ENCODE data around the gene ATP6V1C2.
"Not testable (repeated sequence)": the region's sequence is repeated elsewhere in the genome, so short reads cannot be mapped to it uniquely, and the experiment has no call there.

Gene ATP6V1C2

DNA sequence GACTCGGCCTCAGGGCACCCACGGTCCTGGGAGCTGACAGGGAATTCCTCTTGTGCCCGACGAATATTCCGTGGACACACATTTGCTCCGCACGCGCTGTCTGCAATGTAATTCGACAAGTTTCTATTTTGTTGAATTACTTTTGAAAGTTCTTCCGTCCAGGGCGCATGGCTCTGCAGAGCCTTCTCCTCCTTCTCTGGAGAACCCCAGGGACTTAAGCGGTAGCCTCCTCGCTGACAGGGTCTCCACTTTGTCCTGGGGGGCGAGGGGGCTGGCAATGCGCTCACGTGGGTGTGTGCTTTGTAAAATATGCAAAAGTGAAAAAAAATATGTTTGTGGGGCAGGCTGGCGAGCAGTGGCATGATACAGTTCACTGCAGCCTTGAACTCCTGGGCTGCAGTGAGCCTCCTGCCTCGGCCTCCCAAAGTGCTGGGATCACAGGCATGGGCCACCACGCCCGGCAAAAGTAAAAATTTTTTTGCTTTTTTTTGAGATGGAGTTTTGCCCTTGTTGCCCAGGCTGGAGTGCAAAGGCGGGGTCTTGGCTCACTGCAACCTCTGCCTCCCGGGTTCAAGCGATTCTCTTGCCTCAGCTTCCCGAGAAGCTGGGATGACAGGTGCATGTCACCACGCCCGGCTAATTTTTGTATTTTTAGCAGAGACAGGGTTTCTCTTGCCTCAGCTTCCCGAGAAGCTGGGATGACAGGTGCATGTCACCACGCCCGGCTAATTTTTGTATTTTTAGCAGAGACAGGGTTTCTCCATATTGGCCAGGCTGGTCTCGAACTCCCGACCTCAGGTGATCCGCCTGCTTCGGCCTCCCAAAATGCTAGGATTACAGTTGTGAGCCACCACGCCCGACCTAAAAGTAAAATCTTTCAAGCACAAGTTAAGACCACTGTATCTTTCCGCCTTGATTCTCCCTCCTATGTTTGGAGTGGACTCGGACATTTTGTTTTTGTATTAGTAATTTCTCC is 92.0 kb downstream of the ATP6V1C2 start:
- DNase-seq (ENCODE audit: low read depth in 2 of 2): not testable (repeated sequence)

DNA sequence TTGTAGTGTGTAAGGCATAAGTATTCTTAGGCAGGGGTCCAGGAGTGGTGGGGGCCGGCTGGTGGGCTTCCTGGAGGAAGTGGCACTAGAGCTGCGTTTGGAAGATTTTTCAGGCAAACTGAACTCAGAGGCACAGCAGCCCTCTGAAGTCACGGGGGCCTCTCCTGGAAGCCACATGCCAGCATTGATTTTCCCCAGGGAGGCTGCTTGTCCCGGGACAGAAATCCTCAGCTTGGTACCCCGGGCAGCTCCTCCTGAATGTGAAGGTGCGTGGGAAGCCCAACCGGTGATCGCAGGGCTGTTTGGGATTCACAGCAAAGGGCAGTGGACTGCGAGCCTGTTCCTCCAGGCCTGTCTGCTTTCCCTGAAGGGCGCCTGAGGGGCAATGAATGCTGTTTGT is 92.7 kb downstream of the ATP6V1C2 start:
- no peak for DNase-seq (ENCODE audit: low read depth in 2 of 2)

DNA sequence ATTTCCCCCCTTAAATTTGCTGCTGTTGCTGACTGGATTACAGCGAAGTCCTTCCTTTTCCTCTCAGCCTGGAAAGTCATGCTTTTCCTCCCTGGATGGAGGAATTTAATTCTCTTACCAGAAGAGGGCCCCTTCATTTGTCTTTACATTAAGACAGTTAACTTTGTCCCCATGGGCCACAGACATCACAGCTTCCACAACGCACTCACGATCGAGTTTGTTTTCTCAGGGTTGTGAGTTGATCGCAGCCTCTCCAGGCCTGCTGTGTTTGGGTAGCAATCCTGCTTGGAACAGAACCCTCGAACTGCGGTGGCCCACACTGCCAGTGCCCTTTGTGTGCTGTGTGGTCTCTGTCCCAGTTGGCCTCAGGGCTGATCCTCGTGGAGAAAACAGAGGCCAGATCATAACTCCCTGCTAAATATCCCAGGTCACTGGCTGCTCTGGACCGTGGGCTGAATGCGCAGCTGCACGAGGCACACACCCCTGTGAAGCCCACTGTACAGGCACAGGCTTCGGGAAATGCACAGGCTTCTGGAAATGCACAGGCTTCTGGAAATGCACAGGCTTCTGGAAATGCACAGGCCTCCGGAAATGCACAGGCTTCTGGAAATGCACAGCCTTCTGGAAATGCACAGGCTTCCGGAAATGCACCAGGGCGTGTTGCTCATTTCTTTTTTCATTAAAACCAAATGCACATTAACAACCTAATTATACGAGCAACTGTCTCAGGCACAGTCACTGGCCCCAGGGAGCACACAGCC is 93.3 kb downstream of the ATP6V1C2 start:
- no peak for DNase-seq (ENCODE audit: low read depth in 2 of 2)

DNA sequence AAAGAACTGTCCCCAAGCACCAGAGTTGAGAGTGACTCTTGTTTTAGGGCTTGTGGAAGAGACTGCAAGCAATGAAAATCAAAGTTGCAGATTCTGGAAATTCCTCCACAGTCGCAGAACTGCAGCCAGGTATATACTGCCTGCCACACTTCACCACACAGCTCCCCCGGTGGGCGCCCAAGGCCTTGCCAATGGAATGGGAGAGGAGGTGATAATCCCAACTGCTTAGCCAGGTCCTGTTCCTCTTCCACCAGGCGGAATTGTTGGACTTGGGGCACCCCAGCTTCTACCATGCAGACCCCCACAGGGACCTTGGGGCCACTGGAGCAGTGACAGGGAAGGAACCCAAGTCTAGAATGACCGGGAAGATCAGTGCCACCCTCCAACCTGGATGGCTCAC is 96.0 kb downstream of the ATP6V1C2 start:
- no peak for DNase-seq (ENCODE audit: low read depth in 2 of 2)

DNA sequence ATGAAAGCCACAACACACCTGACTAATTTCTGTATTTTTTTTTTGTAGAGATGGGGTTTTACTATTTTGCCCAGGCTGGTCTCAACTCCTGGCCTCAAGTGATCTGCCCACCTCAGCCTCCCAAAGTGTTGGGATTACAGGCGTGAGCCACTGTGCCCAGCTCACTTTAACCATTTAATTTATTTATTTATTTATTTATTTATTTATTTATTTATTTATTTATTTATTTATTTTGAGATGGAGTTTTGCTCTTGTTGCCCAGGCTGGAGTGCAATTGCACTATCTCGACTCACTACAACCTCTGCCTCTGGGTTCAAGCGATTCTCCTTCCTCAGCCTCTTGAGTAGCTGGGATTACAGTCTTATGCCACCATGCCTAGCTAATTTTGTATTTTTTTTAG is 96.9 kb downstream of the ATP6V1C2 start:
- DNase-seq (ENCODE audit: low read depth in 2 of 2): not testable (repeated sequence)

DNA sequence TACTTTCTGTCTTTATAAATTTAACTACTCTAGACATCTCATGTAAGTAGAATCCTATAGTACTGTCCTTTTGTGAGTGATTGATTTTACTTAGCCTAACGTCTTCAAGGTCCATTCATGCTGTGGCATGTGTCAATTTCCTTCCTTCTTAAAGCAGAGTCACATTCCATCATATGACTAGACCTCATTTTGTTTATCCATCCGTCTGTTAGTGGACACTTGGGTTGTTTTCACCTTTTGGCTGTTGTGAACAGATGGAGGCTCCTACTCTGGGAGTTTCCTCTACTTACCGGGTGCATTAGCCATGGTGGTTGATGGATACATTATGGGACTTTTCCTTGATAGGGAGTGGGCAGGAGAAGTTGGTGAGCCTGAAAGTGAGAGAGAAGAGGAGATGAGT is 97.6 kb downstream of the ATP6V1C2 start:
- no peak for DNase-seq (ENCODE audit: low read depth in 2 of 2)

DNA sequence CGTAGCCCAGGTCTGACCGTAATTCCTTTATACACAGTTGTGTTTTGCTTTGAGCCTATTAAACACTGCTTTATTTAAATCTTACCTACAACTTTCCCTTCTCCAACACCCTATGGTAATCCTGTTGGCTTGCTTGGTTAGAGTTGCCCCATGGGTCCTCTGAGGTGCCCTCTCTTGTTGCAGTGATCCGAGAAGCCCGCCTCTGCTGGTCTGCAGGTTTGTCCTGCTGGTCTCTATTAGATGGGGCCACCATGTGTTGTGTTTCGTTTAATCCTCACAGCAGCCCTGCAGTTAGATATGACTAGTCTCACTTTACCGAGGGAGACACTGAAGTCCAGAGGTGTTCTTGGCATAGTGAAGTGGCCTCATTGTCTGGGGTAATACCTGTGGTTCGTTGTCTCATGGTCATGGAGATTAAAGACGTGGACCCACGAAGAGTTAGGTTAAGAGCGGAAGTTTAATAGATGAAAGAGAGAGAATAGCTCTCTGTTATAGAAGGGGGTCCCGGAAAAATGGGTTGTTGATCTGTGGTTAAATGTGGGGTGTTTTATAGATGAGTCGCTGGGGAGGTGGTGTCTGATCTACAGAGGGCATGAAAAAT is 98.4 kb downstream of the ATP6V1C2 start:
- no peak for DNase-seq (ENCODE audit: low read depth in 2 of 2)

DNA sequence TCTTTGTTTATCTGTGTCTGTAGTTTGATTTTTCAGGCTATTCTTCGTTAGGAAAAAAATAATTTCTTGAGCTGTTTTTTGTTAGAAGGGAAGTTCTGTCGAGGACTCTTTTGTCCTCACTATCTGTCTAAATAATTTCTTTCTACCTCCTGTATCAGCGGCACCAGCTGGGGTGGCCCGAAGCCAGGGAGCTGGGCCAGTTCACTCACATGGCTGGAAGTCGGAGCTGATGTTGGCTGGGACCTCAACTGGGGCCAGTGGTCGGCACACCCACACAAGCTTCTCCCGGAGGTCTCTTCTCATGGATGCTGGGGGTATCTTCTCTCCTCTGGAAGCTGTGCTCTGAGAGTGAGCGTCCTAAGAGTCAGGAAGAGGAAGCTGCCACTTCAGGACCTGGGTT is 99.1 kb downstream of the ATP6V1C2 start:
- no peak for DNase-seq (ENCODE audit: low read depth in 2 of 2)

DNA sequence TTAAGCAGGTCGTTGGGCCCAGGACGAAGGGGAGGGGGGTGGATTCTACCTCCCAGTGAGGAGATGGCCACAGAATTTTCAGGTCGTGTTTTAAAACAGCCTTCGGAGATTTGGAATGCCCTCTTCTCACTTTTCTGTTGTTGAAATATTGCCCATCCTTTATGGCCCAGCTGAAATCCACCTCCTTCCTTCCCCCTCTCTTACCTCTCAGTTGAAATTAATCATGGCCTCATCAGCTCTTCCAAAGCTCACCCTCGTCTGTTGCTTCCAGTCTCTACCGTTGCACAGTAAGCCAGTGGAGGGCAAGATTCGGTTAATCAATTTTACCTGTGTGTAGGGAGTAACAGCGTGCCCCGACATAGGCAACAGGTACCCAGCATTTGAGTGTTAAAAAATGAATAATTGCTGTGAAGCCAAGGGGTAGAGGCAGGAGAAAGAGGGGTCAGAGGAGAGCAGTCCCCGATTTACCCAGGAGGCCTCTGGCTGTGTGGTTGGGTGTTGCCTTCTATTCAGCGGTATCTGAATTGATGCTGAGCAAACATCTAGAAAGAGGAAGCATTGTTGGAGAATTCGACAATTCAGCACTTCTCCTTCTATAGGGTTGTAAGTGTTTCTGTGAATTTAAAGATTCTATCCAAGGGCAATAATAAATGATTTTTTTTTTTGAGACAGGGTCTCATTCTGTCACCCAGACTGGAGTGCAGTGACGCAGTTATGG is 99.7 kb downstream of the ATP6V1C2 start:
- no peak for DNase-seq (ENCODE audit: low read depth in 2 of 2)

DNA sequence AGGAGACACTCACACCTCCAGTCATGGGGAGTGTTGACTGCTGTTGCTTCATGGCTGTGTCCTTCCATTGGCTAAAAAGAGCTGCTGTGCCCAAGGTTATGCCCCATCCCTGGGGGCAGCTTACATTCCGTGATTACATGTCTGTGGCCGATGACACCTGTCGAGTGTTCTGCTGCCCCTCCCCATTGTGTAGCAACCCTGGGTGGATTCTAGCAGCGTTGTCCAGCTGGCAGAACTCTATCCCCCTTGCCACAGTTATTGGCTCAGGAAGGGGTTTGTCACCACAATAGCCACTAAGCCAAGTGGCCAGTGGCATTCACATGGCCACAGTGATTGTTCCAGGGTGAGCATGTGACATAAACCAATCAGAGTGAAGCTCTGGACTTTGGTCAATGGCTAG is 102.8 kb downstream of the ATP6V1C2 start:
- no peak for DNase-seq (ENCODE audit: low read depth in 2 of 2)

DNA sequence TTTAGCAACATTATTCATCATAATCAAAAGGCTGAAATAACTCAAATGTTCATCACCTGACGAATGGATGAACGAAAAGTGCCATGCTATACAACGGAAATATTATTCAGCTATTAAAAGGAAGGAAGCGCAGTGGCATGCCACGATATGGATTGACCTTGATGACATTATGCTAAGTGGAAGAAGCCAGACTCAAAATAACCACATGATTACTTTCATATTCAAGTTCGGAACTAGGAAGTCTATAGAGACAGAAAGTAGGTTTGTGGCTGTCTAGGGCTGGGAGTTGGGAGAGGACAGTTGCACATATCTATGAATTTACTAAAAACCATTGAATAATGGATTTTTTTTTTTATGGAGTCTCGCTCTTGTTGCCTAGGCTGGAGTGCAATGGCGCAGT is 104.6 kb downstream of the ATP6V1C2 start:
- no peak for DNase-seq (ENCODE audit: low read depth in 2 of 2)

DNA sequence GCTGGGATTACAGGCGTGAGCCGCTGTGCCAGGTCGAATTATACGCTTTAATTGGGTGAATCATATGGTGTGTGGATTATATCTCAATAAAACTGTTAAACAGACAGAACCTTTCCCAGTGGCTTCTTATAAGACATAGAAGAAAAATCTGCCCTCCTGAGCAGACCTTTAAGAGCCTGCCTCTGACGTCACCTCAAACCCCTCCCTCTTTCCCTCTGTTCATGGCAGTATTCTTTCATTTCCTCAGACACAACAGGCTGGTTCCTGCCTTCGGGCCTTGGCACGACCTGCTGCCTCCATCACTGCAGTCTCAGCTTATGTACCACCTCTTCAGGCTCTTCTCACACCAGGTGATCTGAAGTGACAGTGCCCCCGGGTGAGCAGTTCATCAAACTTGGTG is 105.2 kb downstream of the ATP6V1C2 start:
- DNase-seq (ENCODE audit: low read depth in 2 of 2): no peak

DNA sequence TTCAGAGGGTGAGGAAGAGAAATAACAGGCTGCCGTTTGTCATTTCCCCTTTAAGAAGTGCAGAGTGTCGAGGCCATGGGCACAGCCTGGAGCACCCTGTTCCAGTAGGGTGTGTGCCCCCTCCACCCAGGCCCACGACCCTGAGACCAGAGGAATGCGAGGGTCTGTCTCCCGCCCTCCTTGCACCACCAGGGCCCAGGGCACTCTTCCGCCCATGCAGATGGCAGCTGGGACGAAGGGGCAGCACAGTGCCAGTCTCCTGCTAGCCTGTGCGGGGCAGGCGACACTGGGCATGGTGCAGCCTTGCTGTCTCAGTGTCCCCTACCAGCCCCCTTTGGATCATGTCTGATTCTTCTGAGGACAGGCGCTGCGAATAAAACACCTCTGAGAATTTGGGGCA is 106.9 kb downstream of the ATP6V1C2 start:
- DNase-seq (ENCODE audit: low read depth in 2 of 2): no peak

DNA sequence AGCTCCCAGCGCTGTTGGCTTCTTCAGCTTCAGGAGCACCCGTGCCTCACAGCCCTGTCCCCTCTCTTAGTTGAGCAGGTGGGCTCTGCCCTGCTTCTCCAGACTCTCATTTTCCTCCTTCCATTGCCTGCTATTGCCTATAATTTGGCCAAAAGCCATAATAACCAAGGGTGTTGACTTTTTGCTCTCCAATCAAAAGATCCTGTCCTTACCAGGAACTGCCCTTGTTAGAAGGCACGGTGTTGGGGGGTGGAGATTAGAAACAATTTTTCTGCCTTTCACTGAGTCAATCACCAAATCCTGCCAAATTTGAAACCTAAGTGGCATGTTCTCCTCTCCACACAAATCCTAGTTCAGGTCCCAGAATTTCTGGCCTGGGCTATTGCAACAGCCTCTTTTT is 107.9 kb downstream of the ATP6V1C2 start:
- no peak for DNase-seq (ENCODE audit: low read depth in 2 of 2)

DNA sequence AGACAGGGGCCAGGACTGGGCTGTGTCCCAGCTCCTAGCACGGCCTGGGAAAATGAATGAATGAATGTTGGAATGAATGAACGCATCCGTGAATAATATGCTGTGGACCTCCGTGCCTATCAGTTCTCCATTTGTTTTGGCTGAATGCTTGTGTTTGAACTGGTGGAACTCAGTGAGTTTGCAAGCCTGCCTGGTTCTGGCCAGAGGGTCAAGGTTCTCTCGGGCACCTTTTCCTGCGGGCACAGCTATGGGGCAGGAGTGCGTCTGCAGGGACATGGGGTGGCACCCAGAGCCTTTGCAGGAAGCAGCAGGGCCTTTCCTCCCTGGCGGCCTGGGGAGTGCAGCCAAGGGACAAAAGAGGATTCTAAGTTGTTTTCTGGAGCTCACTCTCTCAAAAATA is 108.8 kb downstream of the ATP6V1C2 start:
- no peak for DNase-seq (ENCODE audit: low read depth in 2 of 2)

DNA sequence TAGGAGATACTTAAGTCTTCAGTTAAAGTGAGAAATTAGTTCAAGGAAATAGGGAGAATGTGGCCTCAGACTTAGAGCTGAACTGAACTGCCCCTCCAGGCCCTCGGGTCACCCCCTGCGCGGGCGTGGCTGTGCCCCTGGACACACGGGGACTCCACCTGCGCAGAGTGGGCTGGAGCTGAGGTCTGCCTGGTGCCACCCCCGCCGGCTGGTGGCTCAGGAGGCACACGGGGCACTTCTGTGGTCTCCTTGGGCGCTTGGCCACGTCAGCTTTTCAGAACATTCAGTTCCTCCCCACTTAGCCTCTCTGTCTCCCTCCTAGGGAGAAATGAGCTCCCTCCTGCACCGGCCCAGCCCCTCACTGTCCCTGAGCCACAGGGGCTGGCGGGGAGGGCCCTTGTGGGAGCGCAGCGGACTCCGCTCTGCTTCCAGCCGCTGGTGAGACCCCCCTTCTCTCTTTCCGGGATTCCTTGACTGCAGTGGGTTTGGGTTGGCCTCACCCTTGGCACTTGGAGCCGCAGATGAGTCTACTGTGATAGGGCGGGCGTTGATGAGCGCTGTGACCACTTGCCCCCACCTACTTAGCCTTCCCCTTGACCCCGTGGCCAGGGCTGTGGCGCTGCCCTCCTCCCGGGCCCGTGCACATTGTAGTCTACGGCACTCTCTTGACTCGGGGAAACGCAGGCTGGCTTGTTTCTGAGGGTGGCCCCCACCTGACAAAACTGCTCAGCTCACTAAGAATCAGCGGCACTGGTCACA is 109.4 kb downstream of the ATP6V1C2 start:
- no peak for DNase-seq (ENCODE audit: low read depth in 2 of 2)

DNA sequence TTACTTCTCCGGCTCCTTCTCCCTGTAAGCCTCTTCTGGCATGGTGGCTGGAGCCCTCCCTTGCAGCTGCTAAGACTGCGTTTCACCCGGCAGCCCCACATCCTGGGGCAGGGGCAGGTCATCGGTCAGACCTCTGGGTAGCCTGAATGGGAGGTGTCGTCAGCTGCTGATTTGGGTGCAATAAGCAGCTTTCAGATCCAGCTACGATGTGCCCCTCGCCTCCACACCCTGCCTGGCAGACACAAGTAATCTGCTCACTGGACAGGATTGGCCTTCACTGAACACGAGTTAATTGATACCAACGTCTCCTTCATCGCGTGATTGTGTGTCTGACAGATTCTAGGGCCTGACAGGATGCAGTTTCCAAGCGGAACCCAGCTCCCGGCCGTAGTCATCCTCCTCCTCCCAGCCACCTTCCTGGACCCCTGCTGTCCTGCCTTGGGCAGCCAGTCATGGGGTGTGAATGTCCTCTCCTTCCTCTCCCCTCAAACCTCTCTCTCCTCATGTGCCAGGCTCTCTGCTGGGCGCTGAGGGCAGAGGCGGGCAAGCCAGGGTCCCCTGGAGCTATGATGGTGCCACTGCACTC is 110.1 kb downstream of the ATP6V1C2 start:
- DNase-seq (ENCODE audit: low read depth in 2 of 2): no peak

DNA sequence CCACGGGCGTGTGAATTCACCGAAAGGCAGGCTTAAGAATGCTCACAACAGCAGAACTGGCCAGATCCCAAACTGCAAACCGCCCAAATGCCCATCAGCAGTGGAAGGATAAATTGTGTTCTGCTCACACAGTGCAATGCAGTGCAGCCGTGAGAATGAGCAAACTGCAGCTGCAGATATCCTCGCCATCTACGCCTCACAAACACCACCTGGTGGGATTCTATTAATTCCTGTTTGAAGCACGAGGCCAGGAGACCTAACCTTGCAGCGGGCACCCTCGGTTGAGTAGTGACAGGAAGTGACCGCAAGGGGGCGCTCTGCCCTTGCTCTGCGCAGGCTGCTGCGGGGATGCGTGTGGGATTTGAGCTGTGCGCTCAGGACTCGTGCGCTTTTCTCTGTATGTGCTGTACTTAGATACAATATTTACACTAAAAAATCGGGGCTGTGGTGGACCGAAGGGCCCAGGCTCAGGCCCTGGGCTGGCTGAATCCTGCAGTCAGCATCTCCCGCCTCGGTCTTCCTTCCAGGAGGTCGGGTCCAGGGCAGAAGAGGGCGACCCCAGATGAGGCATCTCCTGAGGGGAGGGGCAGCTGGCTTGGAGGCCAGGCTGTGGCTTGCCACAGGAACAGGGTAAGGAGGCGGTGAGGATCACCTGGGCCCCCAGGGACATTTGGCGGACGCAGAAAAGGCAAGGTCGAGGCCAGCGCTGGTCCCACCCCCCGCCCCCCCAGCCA is 110.9 kb downstream of the ATP6V1C2 start:
- DNase-seq (ENCODE audit: low read depth in 2 of 2): peak; percentile 62 to 69

DNA sequence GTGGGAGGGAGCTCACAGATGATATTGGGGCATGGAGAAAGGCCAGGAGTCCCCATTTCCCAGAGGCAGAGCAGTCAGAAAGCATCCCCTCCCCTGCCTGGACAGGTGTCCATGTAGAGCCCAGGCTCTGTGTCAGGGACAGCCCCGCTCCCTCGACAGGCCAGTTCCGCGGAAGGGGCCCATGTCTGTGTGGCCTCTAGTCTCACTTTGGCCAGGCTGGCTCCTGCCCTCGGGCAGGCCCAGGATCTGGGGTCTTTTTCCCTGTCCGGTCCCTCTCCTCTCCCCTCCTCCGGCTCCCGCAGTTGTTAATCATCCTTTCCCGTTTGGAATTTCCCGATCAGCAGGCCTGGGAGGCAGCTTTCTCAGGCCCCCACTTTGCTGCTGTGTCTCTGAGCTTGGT is 111.6 kb downstream of the ATP6V1C2 start:
- no peak for DNase-seq (ENCODE audit: low read depth in 2 of 2)

DNA sequence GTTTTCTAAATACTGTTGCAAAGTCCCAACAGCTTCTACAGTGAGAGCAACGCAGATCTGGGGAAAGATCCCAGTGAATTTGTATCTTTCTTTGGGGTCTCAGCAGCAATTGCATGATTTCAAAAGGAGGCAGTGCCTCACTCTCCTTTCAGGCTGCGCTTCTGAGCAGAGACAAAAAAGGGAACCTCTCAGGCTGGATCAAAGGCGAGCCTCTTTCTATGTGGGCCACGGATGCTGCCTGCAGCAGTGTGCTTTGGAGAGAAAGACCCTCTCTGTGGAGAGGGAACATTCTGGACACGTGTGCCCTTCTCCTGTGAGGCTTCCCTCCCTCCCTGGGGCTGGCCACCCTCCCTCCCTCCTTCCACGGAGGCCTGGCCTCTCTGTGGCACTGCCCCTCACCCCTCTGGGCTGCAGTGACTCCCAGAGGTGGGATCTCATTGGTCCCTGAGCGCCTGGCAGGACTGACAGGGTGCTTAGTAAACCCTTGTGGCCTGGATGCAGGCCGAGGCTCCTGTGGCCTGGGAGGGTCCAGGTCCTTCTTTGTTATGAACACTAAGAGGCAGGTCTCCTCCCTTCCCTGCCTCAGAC is 112.7 kb downstream of the ATP6V1C2 start:
- DNase-seq (ENCODE audit: low read depth in 2 of 2): no peak

Measured in stimulated activated CD8-positive, alpha-beta memory T cell treated with anti-CD3 and anti-CD28 coated beads, Interleukin-7, amount 100 ng/mL, for 1 hour (primary cell).